Progenitor cell of endocrine pancreas (in vitro differentiated cells): ENCODE measurements around the gene TANK. TPM values are rescaled to one million over a fixed set of nuclear protein-coding genes. Genes with fewer than 3 reads are reported as not detected.
A peak's percentile ranks its signal among the peaks of the same experiment; 100 is the strongest.

ENCODE experiments used
- DNase-seq: peaks from one replicate; pipeline ENCODE4 v3.0.0; 2021; ENCODE audit warnings: low spot score; ENCODE audit not compliant: unreplicated experiment
- H3K27ac Mint-ChIP-seq: 2 replicates; pipeline ENCODE4 v1.8.0; 2021; ENCODE audit warnings: mild to moderate bottlenecking, moderate library complexity, mixed read lengths
- H3K27me3 Mint-ChIP-seq: 2 replicates; pipeline ENCODE4 v1.8.0; 2021; ENCODE audit warnings: mixed read lengths
- H3K36me3 Mint-ChIP-seq: 2 replicates; pipeline ENCODE4 v1.8.0; 2022; ENCODE audit warnings: mixed read lengths; ENCODE audit not compliant: insufficient read depth
- H3K4me1 Mint-ChIP-seq: 2 replicates; pipeline ENCODE4 v1.8.0; 2021; ENCODE audit warnings: low read depth, mixed read lengths
- H3K4me3 Mint-ChIP-seq: 2 replicates; pipeline ENCODE4 v1.8.0; 2021; ENCODE audit warnings: low read depth, mild to moderate bottlenecking, moderate library complexity, mixed read lengths
- H3K9me3 Mint-ChIP-seq: 2 replicates; pipeline ENCODE4 v1.8.0; 2021; ENCODE audit warnings: low read depth, mixed read lengths
- total RNA-seq: library from RNA; stranded (reverse); gene quantifications from 2 replicates; pipeline ENCODE4 v1.2.1, GENCODE V29; 2021
- TF ChIP-seq, protein P1 (sequence below): fragments of 200-600 bp; sonication (generic); IDR thresholded peaks from one replicate; pipeline ENCODE4 v1.5.0; 2021; ENCODE audit warnings: antibody characterized with exemption, mild to moderate bottlenecking; ENCODE audit not compliant: unreplicated experiment

TANK gene
- total RNA-seq, 1 donor from 2014 or later: 33.5 TPM

DNA sequence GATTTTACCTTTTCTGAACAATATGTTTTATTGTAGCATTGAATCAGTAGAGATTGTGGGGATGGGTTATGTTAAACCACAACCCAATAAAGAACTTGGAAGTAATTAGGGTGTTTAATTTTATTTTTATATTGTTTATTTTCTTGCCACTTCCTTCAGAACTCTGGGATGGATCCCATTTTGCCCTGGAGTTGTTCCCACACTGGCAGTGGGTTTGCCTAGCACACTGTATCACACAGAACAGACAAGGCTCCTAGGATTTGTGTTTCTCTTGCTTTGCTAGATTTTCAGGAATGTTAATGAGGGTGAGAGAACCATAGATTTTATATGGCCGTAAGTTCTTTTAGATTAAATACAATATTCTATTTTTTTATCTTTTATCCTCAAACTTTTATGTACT is 59.0 kb downstream of the TANK start:
- H3K27ac Mint-ChIP-seq: no peak overlapping the region

GRCh38 chr2:161223139-161223732 is 63.0 kb downstream of the TANK start:
- no peak for DNase-seq
- Mint-ChIP-seq H3K4me3 (no peak overlapping the region), H3K27ac (no peak overlapping the region), H3K9me3 (no peaks in the 10 kb centered on the region), H3K27me3 (peaks cover 11% of the 10 kb centered on the region), H3K36me3 (peaks cover 10% of the 10 kb centered on the region), H3K4me1 (peaks cover 12% of the 10 kb centered on the region)
- TF ChIP-seq, protein P1, sequence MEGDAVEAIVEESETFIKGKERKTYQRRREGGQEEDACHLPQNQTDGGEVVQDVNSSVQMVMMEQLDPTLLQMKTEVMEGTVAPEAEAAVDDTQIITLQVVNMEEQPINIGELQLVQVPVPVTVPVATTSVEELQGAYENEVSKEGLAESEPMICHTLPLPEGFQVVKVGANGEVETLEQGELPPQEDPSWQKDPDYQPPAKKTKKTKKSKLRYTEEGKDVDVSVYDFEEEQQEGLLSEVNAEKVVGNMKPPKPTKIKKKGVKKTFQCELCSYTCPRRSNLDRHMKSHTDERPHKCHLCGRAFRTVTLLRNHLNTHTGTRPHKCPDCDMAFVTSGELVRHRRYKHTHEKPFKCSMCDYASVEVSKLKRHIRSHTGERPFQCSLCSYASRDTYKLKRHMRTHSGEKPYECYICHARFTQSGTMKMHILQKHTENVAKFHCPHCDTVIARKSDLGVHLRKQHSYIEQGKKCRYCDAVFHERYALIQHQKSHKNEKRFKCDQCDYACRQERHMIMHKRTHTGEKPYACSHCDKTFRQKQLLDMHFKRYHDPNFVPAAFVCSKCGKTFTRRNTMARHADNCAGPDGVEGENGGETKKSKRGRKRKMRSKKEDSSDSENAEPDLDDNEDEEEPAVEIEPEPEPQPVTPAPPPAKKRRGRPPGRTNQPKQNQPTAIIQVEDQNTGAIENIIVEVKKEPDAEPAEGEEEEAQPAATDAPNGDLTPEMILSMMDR: peak; percentile 76

More for the DNA sequence above, 59.0 kb downstream of the TANK start:
- Mint-ChIP-seq H3K4me3 (no peak overlapping the region), H3K9me3 (no peaks in the 10 kb centered on the region), H3K4me1 (peaks cover 12% of the 10 kb centered on the region), H3K36me3 (peaks cover 12% of the 10 kb centered on the region), H3K27me3 (peaks cover 11% of the 10 kb centered on the region)
- no peak for DNase-seq
- TF ChIP-seq, protein P1: no peak

GRCh38 chr2:161228511-161229240 is 68.4 kb downstream of the TANK start:
- TF ChIP-seq, protein P1: no peak
- peaks cover 10% of the 10 kb centered on the region for H3K36me3 Mint-ChIP-seq
- no peak for DNase-seq
- no peaks in the 10 kb centered on the region for H3K27me3 Mint-ChIP-seq
- H3K4me1 Mint-ChIP-seq: peaks cover 2% of the 10 kb centered on the region
- H3K4me3 Mint-ChIP-seq: no peak overlapping the region
- H3K9me3 Mint-ChIP-seq: no peaks in the 10 kb centered on the region
- no peak overlapping the region for H3K27ac Mint-ChIP-seq

DNA sequence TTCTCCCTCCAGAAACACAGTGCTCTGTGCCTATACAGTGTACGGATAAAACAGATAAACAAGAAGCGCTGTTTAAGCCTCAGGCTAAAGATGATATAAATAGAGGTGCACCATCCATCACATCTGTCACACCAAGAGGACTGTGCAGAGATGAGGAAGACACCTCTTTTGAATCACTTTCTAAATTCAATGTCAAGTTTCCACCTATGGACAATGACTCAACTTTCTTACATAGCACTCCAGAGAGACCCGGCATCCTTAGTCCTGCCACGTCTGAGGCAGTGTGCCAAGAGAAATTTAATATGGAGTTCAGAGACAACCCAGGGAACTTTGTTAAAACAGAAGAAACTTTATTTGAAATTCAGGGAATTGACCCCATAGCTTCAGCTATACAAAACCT is 70.7 kb downstream of the TANK start:
- H3K27ac Mint-ChIP-seq: no peak overlapping the region
- peaks cover 10% of the 10 kb centered on the region for H3K36me3 Mint-ChIP-seq
- H3K4me1 Mint-ChIP-seq: peaks cover 2% of the 10 kb centered on the region
- TF ChIP-seq, protein P1: no peak
- H3K27me3 Mint-ChIP-seq: no peaks in the 10 kb centered on the region
- no peak for DNase-seq
- H3K4me3 Mint-ChIP-seq: no peak overlapping the region
- no peaks in the 10 kb centered on the region for H3K9me3 Mint-ChIP-seq

GRCh38 chr2:161232571-161232970 is 72.3 kb downstream of the TANK start:
- peaks cover 12% of the 10 kb centered on the region for H3K27me3 Mint-ChIP-seq
- no peak overlapping the region for H3K27ac Mint-ChIP-seq
- H3K36me3 Mint-ChIP-seq: peaks cover 9% of the 10 kb centered on the region
- H3K4me1 Mint-ChIP-seq: peaks cover 5% of the 10 kb centered on the region
- DNase-seq: no peak
- no peak overlapping the region for H3K4me3 Mint-ChIP-seq
- TF ChIP-seq, protein P1: no peak
- no peaks in the 10 kb centered on the region for H3K9me3 Mint-ChIP-seq
